HUES64 (cell line): ENCODE data around the gene TDRD7.

Experiments
- H3K27ac ChIP-seq: 2 replicates; pipeline ENCODE4 v1.7.0; 2013; ENCODE audit warnings: low read depth, low read length, inconsistent platforms
- H3K27me3 ChIP-seq: 2 replicates; pipeline ENCODE4 v1.6.1; 2013; ENCODE audit warnings: mild to moderate bottlenecking, low read length; ENCODE audit not compliant: insufficient read depth
- H3K36me3 ChIP-seq: 2 replicates; pipeline ENCODE4 v1.6.1; 2013; ENCODE audit warnings: mild to moderate bottlenecking, low read length; ENCODE audit not compliant: insufficient read depth
- H3K4me1 ChIP-seq: 2 replicates; pipeline ENCODE4 v1.6.1; 2013; ENCODE audit warnings: mild to moderate bottlenecking, low read length, moderate library complexity; ENCODE audit not compliant: insufficient read depth
- H3K4me3 ChIP-seq: 2 replicates; pipeline ENCODE4 v1.5.1; 2013; ENCODE audit warnings: mild to moderate bottlenecking, low read length, moderate library complexity
- H3K9ac ChIP-seq: 2 replicates; pipeline ENCODE4 v1.6.1; 2013; ENCODE audit warnings: mild to moderate bottlenecking, low read depth, low read length
- H3K9me3 ChIP-seq: 2 replicates; pipeline ENCODE4 v1.6.1; 2013; ENCODE audit warnings: low read depth, low read length; ENCODE audit not compliant: insufficient read depth
- WGBS: fragments of 150-250, 120-280 bp; methylation state at CpG from one replicate; pipeline ENCODE4 v1.1.7; 2013; ENCODE audit warnings: missing lambda C conversion rate; 5-methylcytosine and 5-hydroxymethylcytosine counted together

The TDRD7 gene

GRCh38 chr9:97508852-97509251, 97.0 kb downstream of the TDRD7 start:
- Histone ChIP-seq H3K4me1 (peaks cover 4% of the 10 kb centered on the region; the same call in 1 of the 2 replicates), H3K9me3 (no peaks in the 10 kb centered on the region), H3K27ac (no peak overlapping the region), H3K27me3 (peaks cover 27% of the 10 kb centered on the region), H3K36me3 (no peaks in the 10 kb centered on the region), H3K4me3 (no peak overlapping the region), H3K9ac (no peak overlapping the region)
- 65% methylated on average over 4 of the region's 4 CpGs for WGBS

GRCh38 chr9:97510797-97511654, 99.1 kb downstream of the TDRD7 start:
- no peaks in the 10 kb centered on the region for H3K9me3 ChIP-seq
- H3K9ac ChIP-seq: no peak overlapping the region
- no peak overlapping the region for H3K27ac ChIP-seq
- H3K27me3 ChIP-seq: peaks cover 5% of the 10 kb centered on the region; the same call in 1 of the 2 replicates
- H3K4me3 ChIP-seq: no peak overlapping the region
- 74% methylated on average over 10 of the region's 10 CpGs for WGBS
- H3K36me3 ChIP-seq: no peaks in the 10 kb centered on the region
- H3K4me1 ChIP-seq: no peaks in the 10 kb centered on the region

GRCh38 chr9:97511655-97512427, 99.9 kb downstream of the TDRD7 start:
- no peaks in the 10 kb centered on the region for H3K27me3 ChIP-seq
- no peaks in the 10 kb centered on the region for H3K9me3 ChIP-seq
- WGBS: 86% methylated on average over 6 of the region's 6 CpGs
- no peak overlapping the region for H3K27ac ChIP-seq
- no peak overlapping the region for H3K9ac ChIP-seq
- no peaks in the 10 kb centered on the region for H3K36me3 ChIP-seq
- no peak overlapping the region for H3K4me3 ChIP-seq
- no peaks in the 10 kb centered on the region for H3K4me1 ChIP-seq

- Histone ChIP-seq H3K36me3 (no peaks in the 10 kb centered on the region), H3K27me3 (no peaks in the 10 kb centered on the region), H3K9ac (no peak overlapping the region), H3K9me3 (no peaks in the 10 kb centered on the region), H3K27ac (no peak overlapping the region), H3K4me3 (no peak overlapping the region), H3K4me1 (no peaks in the 10 kb centered on the region)
- 93% methylated on average over 8 of the region's 8 CpGs for WGBS
Measured at GRCh38 chr9:97512966-97513560, 101.2 kb downstream of the TDRD7 start.

GRCh38 chr9:97514531-97514930, 102.6 kb downstream of the TDRD7 start:
- Histone ChIP-seq H3K9me3 (no peaks in the 10 kb centered on the region), H3K36me3 (no peaks in the 10 kb centered on the region), H3K27ac (no peak overlapping the region), H3K27me3 (no peaks in the 10 kb centered on the region), H3K9ac (no peak overlapping the region), H3K4me3 (no peak overlapping the region), H3K4me1 (no peaks in the 10 kb centered on the region)
- WGBS: 92% methylated on average over 9 of the region's 9 CpGs

GRCh38 chr9:97515662-97516061, 103.8 kb downstream of the TDRD7 start:
- no peaks in the 10 kb centered on the region for H3K27me3 ChIP-seq
- no peak overlapping the region for H3K4me3 ChIP-seq
- no peaks in the 10 kb centered on the region for H3K4me1 ChIP-seq
- H3K9ac ChIP-seq: no peak overlapping the region
- H3K27ac ChIP-seq: no peak overlapping the region
- no peaks in the 10 kb centered on the region for H3K36me3 ChIP-seq
- H3K9me3 ChIP-seq: no peaks in the 10 kb centered on the region
- WGBS: 78% methylated on average over 6 of the region's 6 CpGs

- H3K4me1 ChIP-seq: no peaks in the 10 kb centered on the region
- no peaks in the 10 kb centered on the region for H3K9me3 ChIP-seq
- no peak overlapping the region for H3K9ac ChIP-seq
- H3K27me3 ChIP-seq: no peaks in the 10 kb centered on the region
- 91% methylated on average over 8 of the region's 8 CpGs for WGBS
- no peak overlapping the region for H3K4me3 ChIP-seq
- no peak overlapping the region for H3K27ac ChIP-seq
- no peaks in the 10 kb centered on the region for H3K36me3 ChIP-seq
Measured at GRCh38 chr9:97516111-97516510, 104.2 kb downstream of the TDRD7 start.

- Histone ChIP-seq H3K27me3 (no peaks in the 10 kb centered on the region), H3K36me3 (no peaks in the 10 kb centered on the region), H3K9me3 (no peaks in the 10 kb centered on the region), H3K4me1 (no peaks in the 10 kb centered on the region), H3K9ac (no peak overlapping the region), H3K4me3 (no peak overlapping the region), H3K27ac (no peak overlapping the region)
- WGBS: 92% methylated on average over 14 of the region's 14 CpGs
Measured at GRCh38 chr9:97517331-97518089, 105.6 kb downstream of the TDRD7 start.

GRCh38 chr9:97518166-97518908, 106.4 kb downstream of the TDRD7 start:
- Histone ChIP-seq H3K9me3 (no peaks in the 10 kb centered on the region), H3K9ac (no peak overlapping the region), H3K4me3 (no peak overlapping the region), H3K27ac (no peak overlapping the region), H3K36me3 (no peaks in the 10 kb centered on the region), H3K4me1 (no peaks in the 10 kb centered on the region), H3K27me3 (no peaks in the 10 kb centered on the region)
- WGBS: 93% methylated on average over 9 of the region's 9 CpGs

- H3K27me3 ChIP-seq: no peaks in the 10 kb centered on the region
- no peaks in the 10 kb centered on the region for H3K36me3 ChIP-seq
- H3K9ac ChIP-seq: no peak overlapping the region
- H3K4me1 ChIP-seq: no peaks in the 10 kb centered on the region
- H3K9me3 ChIP-seq: no peaks in the 10 kb centered on the region
- H3K27ac ChIP-seq: no peak overlapping the region
- H3K4me3 ChIP-seq: no peak overlapping the region
- 95% methylated on average over 6 of the region's 6 CpGs for WGBS
Measured at GRCh38 chr9:97518909-97519307, 107.0 kb downstream of the TDRD7 start.
